SH-SY5Y (cell line): ENCODE data around the gene SELENOO.

Experiments used
- GATA2 ChIP-seq: IDR thresholded peaks from 2 replicates; pipeline ENCODE4 v1.6.1; 2011; ENCODE audit warnings: mild to moderate bottlenecking, low read depth, low read length
- GATA3 ChIP-seq: IDR thresholded peaks from 2 replicates; pipeline ENCODE4 v1.6.1; 2011; ENCODE audit warnings: low read depth, mild to moderate bottlenecking, low read length, moderate library complexity

The SELENOO gene

GRCh38 chr22:50219800-50220602 lies 19.2 kb downstream of the SELENOO start:
- no peak for TF ChIP-seq GATA2
- no peak for TF ChIP-seq GATA3

GRCh38 chr22:50220603-50221409 lies 20.0 kb downstream of the SELENOO start:
- TF ChIP-seq GATA2 (no peak), GATA3 (no peak)

- no peak for TF ChIP-seq GATA3
- TF ChIP-seq GATA2 = no peak
Measured at GRCh38 chr22:50221410-50222300, 20.8 kb downstream of the SELENOO start.

DNA sequence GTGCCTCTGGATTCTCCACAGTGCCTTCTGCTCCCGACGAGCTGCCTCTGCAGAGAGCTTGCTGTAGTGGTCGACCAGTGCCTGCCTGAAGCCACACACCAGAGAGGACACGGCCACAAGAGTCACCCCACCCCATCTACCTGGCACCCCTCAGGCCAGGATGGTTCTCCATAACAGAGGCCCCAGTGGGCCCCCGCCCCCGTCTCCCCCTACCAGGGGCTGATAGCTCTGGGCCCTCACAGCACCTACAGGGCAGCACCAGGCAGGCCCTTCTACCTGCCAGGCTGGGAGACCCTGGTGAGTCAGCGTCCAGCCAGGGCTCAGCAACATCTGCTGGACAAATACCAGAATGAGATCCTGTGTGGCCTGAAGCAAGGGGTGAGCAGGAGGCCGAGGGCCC lies 21.7 kb downstream of the SELENOO start:
- TF ChIP-seq GATA3 = no peak
- no peak for TF ChIP-seq GATA2

GRCh38 chr22:50224071-50224470 lies 23.3 kb downstream of the SELENOO start:
- TF ChIP-seq GATA2 (no peak), GATA3 (no peak)

GRCh38 chr22:50225200-50225969 lies 24.6 kb downstream of the SELENOO start:
- TF ChIP-seq GATA3 (no peak), GATA2 (no peak)

GRCh38 chr22:50226063-50226874 lies 25.5 kb downstream of the SELENOO start:
- TF ChIP-seq GATA3 (no peak), GATA2 (no peak)

DNA sequence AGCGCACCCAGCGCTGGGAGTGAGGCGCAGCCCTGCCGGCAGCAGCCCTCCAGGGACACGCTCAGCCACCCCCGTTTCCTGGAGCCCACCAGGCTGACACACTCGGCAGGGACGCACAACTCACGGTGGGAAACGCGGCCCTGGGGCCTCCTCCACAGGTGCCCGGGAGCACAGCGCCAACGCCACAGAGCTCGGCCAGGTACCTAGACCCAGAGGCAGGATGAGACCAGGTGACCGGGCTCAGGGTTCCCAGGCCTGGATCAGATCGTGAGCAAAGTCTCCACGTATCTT lies 26.0 kb downstream of the SELENOO start:
- no peak for TF ChIP-seq GATA2
- no peak for TF ChIP-seq GATA3

GRCh38 chr22:50227579-50228215 lies 26.9 kb downstream of the SELENOO start:
- TF ChIP-seq GATA2 = no peak
- no peak for TF ChIP-seq GATA3

DNA sequence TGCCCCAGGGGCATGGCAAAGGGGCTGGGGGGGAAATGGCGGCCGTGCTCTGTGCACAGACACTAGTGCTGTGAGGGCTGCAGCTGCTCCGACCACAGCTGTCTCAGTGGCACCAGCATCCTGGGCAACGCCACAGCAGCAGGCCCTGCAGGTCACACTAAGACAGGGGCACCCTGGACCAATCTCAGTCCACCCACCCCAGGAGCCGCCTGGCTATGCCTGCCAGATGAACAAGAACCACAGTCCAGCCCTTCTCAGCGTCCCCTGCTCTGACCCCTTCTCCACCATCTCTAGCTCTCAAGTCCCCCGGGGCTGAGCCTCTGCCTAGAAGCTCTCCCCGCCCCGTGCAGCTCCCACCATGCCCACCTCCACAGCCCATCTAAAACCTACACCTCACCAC lies 27.6 kb downstream of the SELENOO start:
- no peak for TF ChIP-seq GATA3
- TF ChIP-seq GATA2 = no peak

DNA sequence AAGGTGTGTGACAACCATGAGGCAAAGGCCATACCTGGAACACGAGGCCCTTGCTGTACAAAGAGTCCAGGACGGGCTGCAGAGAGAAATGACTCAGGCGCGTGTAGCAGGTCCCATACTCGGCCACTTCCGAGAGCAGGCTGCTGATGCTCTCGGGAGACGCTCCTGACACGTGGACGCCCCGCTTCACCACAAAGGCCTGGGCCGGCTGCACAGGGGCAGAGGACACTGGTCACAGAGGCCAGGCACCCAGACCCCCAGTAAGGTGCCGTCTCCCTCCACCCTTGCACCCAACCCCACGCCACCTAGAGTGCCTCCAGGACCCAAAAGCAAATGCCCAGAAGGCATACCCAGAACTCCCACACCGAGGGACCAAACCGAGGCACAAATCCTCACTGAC lies 28.6 kb downstream of the SELENOO start:
- no peak for TF ChIP-seq GATA2
- no peak for TF ChIP-seq GATA3

GRCh38 chr22:50232481-50233151 lies 31.8 kb downstream of the SELENOO start:
- TF ChIP-seq GATA2 = no peak
- no peak for TF ChIP-seq GATA3

DNA sequence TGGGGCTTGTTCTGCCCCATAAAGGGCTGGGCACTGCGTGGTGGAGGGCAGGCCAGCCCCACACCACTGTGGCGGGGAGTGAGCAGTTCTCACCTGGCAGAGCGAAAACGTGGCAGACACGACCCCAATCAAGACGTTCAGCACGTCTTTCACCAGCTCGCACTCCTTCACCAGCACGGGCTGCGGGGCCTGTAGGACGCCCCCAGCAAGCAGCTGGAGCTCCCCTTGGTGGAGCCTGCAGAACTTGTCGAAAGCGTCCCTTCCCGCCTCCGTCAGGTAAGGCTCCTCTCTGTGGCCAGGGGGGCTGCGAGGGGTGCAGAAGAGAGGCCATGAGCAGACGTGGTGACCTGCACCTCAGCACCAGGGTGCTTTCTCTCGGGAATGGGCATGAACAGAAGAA lies 32.4 kb downstream of the SELENOO start:
- TF ChIP-seq GATA2 (no peak), GATA3 (no peak)
